Posterior vena cava (tissue), 2 donors: ENCODE measurements around the gene LRRN1. TPM values are rescaled to one million over a fixed set of nuclear protein-coding genes. Genes with fewer than 3 reads are reported as not detected.
"Not testable (repeated sequence)": the region's sequence is repeated elsewhere in the genome, so short reads cannot be mapped to it uniquely, and the experiment has no call there.

Experiments used
- DNase-seq: peaks from one replicate; pipeline ENCODE4 v3.0.0-alpha.2; 2020; ENCODE audit warnings: low spot score
- intact Hi-C, 2 donors: fragments of 100-400 bp; cut with DNase I; formaldehyde crosslinking; loops; one replicate each; pipeline versions ENCODE4 v1.14.1 to v1.14.2; 2022 to 2023
- total RNA-seq, 2 donors: library from RNA; stranded (reverse); fragmentation: NEBNext Ultra II Directional; extraction: Animal tissue kit (Norgen Biotek cat#: 25700); gene quantifications; one replicate each; pipeline ENCODE4 v1.2.1, GENCODE V29; 2021
- donor health status: DM: yes; HTN: yes; CAD: no.
- donor health status: DM: yes; HTN: yes; CAD: no.

LRRN1 gene
- total RNA-seq, 2 donors from 2014 or later: 0.65 to 1.7 TPM

GRCh38 chr3:3875491-3875890 lies 76.3 kb downstream of the LRRN1 start:
- no peak for DNase-seq
- intact Hi-C loops: no loop called here

DNA sequence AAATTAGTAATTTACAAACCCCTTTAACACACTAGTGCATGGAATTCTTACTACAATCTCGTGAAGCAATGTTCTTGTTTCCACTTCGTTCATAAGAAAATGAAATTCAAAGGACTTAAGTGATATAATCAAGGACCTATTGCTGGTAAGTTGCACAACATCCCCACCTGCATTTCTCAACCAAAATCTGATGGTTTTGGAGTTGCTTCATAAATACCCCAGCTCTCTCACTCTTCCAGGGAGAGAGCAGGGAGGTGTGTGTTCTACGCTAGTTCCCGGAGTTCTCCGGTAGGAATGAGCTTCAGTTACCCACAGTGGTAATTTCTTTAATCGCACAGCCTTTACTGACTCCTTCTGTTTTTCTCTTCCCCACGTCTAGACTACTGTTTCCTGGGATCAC lies 81.8 kb downstream of the LRRN1 start:
- intact Hi-C loops: no loop called here
- no peak for DNase-seq

DNA sequence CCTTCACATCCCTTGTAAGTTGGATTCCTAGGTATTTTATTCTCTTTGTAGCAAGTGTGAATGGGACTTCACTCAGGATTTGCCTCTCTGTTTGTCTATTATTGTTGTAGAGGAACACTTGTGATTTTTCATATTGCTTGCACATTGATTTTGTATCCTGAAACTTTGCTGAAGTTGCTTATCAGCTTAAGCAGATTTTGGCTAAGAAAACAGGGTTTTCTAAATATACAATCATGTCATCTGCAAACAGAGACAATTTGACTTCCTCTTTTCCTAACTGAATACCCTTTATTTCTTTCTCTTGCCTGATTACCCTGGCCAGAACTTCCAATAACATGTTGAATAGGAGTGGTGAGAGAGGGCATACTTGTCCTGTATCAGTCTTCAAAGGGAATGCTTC lies 88.1 kb downstream of the LRRN1 start:
- DNase-seq, intact Hi-C loops: not testable (repeated sequence)

DNA sequence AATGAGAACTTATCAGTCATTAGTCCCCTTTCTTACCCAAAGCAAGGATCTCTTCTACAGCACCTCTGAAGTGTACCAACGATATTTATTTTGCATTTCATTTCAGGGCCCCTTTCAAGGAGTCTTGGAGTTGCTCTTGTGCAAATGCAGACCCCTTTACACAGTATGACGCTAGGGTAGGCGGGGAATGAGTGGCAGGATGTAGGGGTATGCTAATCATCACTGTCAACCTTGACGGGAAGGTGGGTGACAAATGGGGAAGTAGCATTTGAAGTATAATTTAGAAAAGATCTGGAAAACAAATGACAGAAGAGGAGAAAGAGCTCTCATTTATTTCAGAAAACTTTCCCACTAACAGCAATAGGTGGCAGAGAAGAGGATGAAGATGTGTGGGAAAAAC lies 94.4 kb downstream of the LRRN1 start:
- intact Hi-C loops: no loop called here
- no peak for DNase-seq
